Karpas-422 (cell line): Measurements from ENCODE around the gene CETP. TPM values are rescaled to one million over a fixed set of nuclear protein-coding genes. Genes with fewer than 3 reads are reported as not detected.

ENCODE experiments used
- DNase-seq: peaks from one replicate; pipeline ENCODE4 v3.0.0-alpha.2; 2015
- H2AFZ ChIP-seq: fragments of 200-600 bp; sonication (generic); 2 replicates; pipeline ENCODE4 v1.6.1; 2014; ENCODE audit warnings: antibody characterized with exemption, low read length, mixed read lengths
- H3K27ac ChIP-seq: fragments of 200-600 bp; sonication (generic); 2 replicates; pipeline ENCODE4 v1.5.1; 2014; ENCODE audit warnings: mild to moderate bottlenecking, low read length, moderate library complexity
- H3K27me3 ChIP-seq: fragments of 200-600 bp; sonication (generic); 2 replicates; pipeline ENCODE4 v1.6.1; 2014; ENCODE audit warnings: low read length, mixed read lengths
- H3K36me3 ChIP-seq: fragments of 200-600 bp; sonication (generic); 2 replicates; pipeline ENCODE4 v1.6.1; 2014; ENCODE audit warnings: low read length, mixed read lengths; ENCODE audit not compliant: insufficient read depth
- H3K4me1 ChIP-seq: fragments of 200-600 bp; sonication (generic); 2 replicates; pipeline ENCODE4 v1.6.1; 2014; ENCODE audit warnings: mild to moderate bottlenecking, low read length, mixed read lengths
- H3K4me2 ChIP-seq: fragments of 200-600 bp; sonication (generic); 2 replicates; pipeline ENCODE4 v1.6.1; 2014; ENCODE audit warnings: low read length, low read depth, mild to moderate bottlenecking; ENCODE audit not compliant: poor library complexity, severe bottlenecking
- H3K4me3 ChIP-seq: fragments of 200-600 bp; sonication (generic); 2 replicates; pipeline ENCODE4 v1.5.1; 2014; ENCODE audit warnings: mild to moderate bottlenecking, antibody characterized with exemption, low read length, mixed read lengths
- H3K79me2 ChIP-seq: fragments of 200-600 bp; sonication (generic); 2 replicates; pipeline ENCODE4 v1.6.1; 2014; ENCODE audit warnings: mild to moderate bottlenecking, low read length, mixed read lengths
- H3K9ac ChIP-seq: fragments of 200-600 bp; sonication (generic); 2 replicates; pipeline ENCODE4 v1.6.0; 2014; ENCODE audit warnings: low read length
- H3K9me2 ChIP-seq: fragments of 200-600 bp; sonication (generic), shearing (Covaris generic); replicated peaks from 2 replicates; pipeline ENCODE4 v1.6.0; 2014; ENCODE audit warnings: mild to moderate bottlenecking, low read length, moderate library complexity; ENCODE audit not compliant: insufficient read depth
- H3K9me3 ChIP-seq: fragments of 300-700, 200-600 bp; sonication (generic); 2 replicates; pipeline ENCODE4 v1.6.1; 2014; ENCODE audit warnings: low read length, mixed read lengths
- H4K20me1 ChIP-seq: fragments of 200-600 bp; sonication (generic); 2 replicates; pipeline ENCODE4 v1.6.1; 2014; ENCODE audit warnings: mild to moderate bottlenecking, antibody characterized with exemption, low read length, low read depth; ENCODE audit not compliant: insufficient read depth
- total RNA-seq: library from RNA; depleted of rRNA; stranded (reverse); fragments of >200 nt; shearing (Covaris generic); gene quantifications from 2 replicates; pipeline ENCODE4 v1.2.3, GENCODE V29; 2014; ENCODE audit warnings: low replicate concordance; rRNA removed

CETP gene
- 0.32 and 0.48 TPM in 2 replicates for total RNA-seq

GRCh38 chr16:56961851-56962281 lies at the start of gene CETP:
Gene CETP, plus strand, starts transcription at chr16:56961950. Its CDS starts 30 bp downstream, at chr16:56961980.
- H3K4me1 ChIP-seq = peaks cover 20% of the 10 kb centered on the region

GRCh38 chr16:56912746-56913708 lies 48.7 kb upstream of the CETP start:
- DNase-seq = no peak
- Histone ChIP-seq H4K20me1 (no peaks in the 10 kb centered on the region), H3K9me2 (no peaks in the 10 kb centered on the region), H3K4me2 (peak overlapping the region; percentile 19), H3K4me3 (no peak overlapping the region), H3K4me1 (peaks cover 41% of the 10 kb centered on the region), H2AFZ (peak overlapping the region; percentile 28; the same call in 1 of the 2 replicates), H3K27me3 (no peaks in the 10 kb centered on the region), H3K9me3 (no peaks in the 10 kb centered on the region), H3K9ac (0 out of 2 replicates have a peak overlapping the region, but pooled peaks have one; percentile 23), H3K36me3 (no peaks in the 10 kb centered on the region), H3K79me2 (no peaks in the 10 kb centered on the region), H3K27ac (no peak overlapping the region)

More at GRCh38 chr16:56961851-56962281, at the start of gene CETP:
- no peak within 1 kb of the TSS for H2AFZ ChIP-seq
- H3K4me3 ChIP-seq = no peak within 1 kb of the TSS
- H3K4me2 ChIP-seq = no peak within 1 kb of the TSS
- no peak for DNase-seq
- no peaks in the 10 kb centered on the region for H4K20me1 ChIP-seq
- H3K79me2 ChIP-seq = no peaks in the 10 kb centered on the region
- no peaks in the 10 kb centered on the region for H3K36me3 ChIP-seq
- no peak within 1 kb of the TSS for H3K9ac ChIP-seq
- no peaks in the 10 kb centered on the region for H3K27me3 ChIP-seq
- H3K27ac ChIP-seq = no peak within 1 kb of the TSS
- H3K9me2 ChIP-seq = no peaks in the 10 kb centered on the region
- H3K9me3 ChIP-seq = no peaks in the 10 kb centered on the region

GRCh38 chr16:56914896-56915295 lies 46.9 kb upstream of the CETP start:
- Histone ChIP-seq H3K27me3 (no peaks in the 10 kb centered on the region), H3K27ac (no peak overlapping the region), H2AFZ (no peak overlapping the region), H3K79me2 (no peaks in the 10 kb centered on the region), H3K9ac (no peak overlapping the region), H3K36me3 (no peaks in the 10 kb centered on the region), H3K9me3 (no peaks in the 10 kb centered on the region), H3K4me1 (peaks cover 43% of the 10 kb centered on the region), H3K4me3 (no peak overlapping the region), H3K9me2 (no peaks in the 10 kb centered on the region), H3K4me2 (no peak overlapping the region), H4K20me1 (no peaks in the 10 kb centered on the region)
- DNase-seq = no peak

- no peaks in the 10 kb centered on the region for H3K9me2 ChIP-seq
- no peak overlapping the region for H3K9ac ChIP-seq
- no peak overlapping the region for H3K27ac ChIP-seq
- no peaks in the 10 kb centered on the region for H3K79me2 ChIP-seq
- H3K4me3 ChIP-seq = no peak overlapping the region
- no peak for DNase-seq
- H2AFZ ChIP-seq = no peak overlapping the region
- no peaks in the 10 kb centered on the region for H4K20me1 ChIP-seq
- H3K4me1 ChIP-seq = peaks cover 43% of the 10 kb centered on the region
- no peaks in the 10 kb centered on the region for H3K27me3 ChIP-seq
- no peaks in the 10 kb centered on the region for H3K9me3 ChIP-seq
- H3K36me3 ChIP-seq = no peaks in the 10 kb centered on the region
- no peak overlapping the region for H3K4me2 ChIP-seq
Measured at GRCh38 chr16:56915336-56916119, 46.2 kb upstream of the CETP start.

GRCh38 chr16:56916571-56917403 lies 45.0 kb upstream of the CETP start:
- H3K27ac ChIP-seq = 0 out of 2 replicates have a peak overlapping the region, but pooled peaks have one; percentile 27
- peak overlapping the region; percentile 25 for H3K9ac ChIP-seq
- H3K36me3 ChIP-seq = no peaks in the 10 kb centered on the region
- H3K9me3 ChIP-seq = no peaks in the 10 kb centered on the region
- peak overlapping the region; percentile 63; the same call in 1 of the 2 replicates for H2AFZ ChIP-seq
- peak; percentile 64 for DNase-seq
- H3K4me3 ChIP-seq = peak overlapping the region; percentile 26
- no peaks in the 10 kb centered on the region for H3K79me2 ChIP-seq
- H3K9me2 ChIP-seq = no peaks in the 10 kb centered on the region
- H4K20me1 ChIP-seq = no peaks in the 10 kb centered on the region
- H3K4me2 ChIP-seq = peak overlapping the region; percentile 59
- no peaks in the 10 kb centered on the region for H3K27me3 ChIP-seq
- peaks cover 38% of the 10 kb centered on the region for H3K4me1 ChIP-seq

GRCh38 chr16:56918467-56919012 lies 43.2 kb upstream of the CETP start:
- no peak for DNase-seq
- no peaks in the 10 kb centered on the region for H4K20me1 ChIP-seq
- no peak overlapping the region for H3K4me3 ChIP-seq
- no peak overlapping the region for H2AFZ ChIP-seq
- H3K9me3 ChIP-seq = no peaks in the 10 kb centered on the region
- H3K27ac ChIP-seq = no peak overlapping the region
- H3K36me3 ChIP-seq = no peaks in the 10 kb centered on the region
- no peaks in the 10 kb centered on the region for H3K9me2 ChIP-seq
- H3K27me3 ChIP-seq = no peaks in the 10 kb centered on the region
- no peak overlapping the region for H3K4me2 ChIP-seq
- no peak overlapping the region for H3K9ac ChIP-seq
- no peaks in the 10 kb centered on the region for H3K79me2 ChIP-seq
- H3K4me1 ChIP-seq = peaks cover 21% of the 10 kb centered on the region

GRCh38 chr16:56919099-56919800 lies 42.5 kb upstream of the CETP start:
- Histone ChIP-seq H3K4me2 (no peak overlapping the region), H3K4me3 (no peak overlapping the region), H3K9me3 (no peaks in the 10 kb centered on the region), H4K20me1 (no peaks in the 10 kb centered on the region), H3K9ac (no peak overlapping the region), H3K79me2 (no peaks in the 10 kb centered on the region), H3K36me3 (no peaks in the 10 kb centered on the region), H3K27ac (no peak overlapping the region), H2AFZ (no peak overlapping the region), H3K4me1 (peaks cover 20% of the 10 kb centered on the region), H3K9me2 (no peaks in the 10 kb centered on the region), H3K27me3 (no peaks in the 10 kb centered on the region)
- DNase-seq = no peak
